ENCODE measurements around the gene VWA8.

DNA sequence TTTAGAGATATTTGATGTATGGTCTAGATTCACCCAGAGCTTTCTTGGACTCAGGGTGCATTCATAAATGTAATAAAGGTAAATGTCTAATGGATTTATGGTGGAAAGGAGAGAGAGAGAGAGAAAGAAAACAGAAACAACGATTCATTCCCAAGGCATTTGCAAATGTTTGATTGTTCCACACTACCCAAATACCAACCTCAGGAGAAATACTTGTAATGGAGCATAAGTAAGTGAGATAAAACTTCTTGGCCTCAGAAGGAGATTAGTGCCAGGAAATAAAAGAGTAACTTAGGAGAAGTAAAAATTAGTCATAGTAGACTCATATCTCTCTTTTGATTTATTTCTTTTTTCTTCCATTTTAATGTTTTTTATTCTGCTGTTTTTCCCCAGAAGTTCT lies 46.9 kb upstream of the VWA8 start:
- TF ChIP-seq POLR2A (IDR thresholded peaks at IDR 0.05; ENCODE audit: extremely low read depth, insufficient read length), result no peak
- TF ChIP-seq, protein P1, sequence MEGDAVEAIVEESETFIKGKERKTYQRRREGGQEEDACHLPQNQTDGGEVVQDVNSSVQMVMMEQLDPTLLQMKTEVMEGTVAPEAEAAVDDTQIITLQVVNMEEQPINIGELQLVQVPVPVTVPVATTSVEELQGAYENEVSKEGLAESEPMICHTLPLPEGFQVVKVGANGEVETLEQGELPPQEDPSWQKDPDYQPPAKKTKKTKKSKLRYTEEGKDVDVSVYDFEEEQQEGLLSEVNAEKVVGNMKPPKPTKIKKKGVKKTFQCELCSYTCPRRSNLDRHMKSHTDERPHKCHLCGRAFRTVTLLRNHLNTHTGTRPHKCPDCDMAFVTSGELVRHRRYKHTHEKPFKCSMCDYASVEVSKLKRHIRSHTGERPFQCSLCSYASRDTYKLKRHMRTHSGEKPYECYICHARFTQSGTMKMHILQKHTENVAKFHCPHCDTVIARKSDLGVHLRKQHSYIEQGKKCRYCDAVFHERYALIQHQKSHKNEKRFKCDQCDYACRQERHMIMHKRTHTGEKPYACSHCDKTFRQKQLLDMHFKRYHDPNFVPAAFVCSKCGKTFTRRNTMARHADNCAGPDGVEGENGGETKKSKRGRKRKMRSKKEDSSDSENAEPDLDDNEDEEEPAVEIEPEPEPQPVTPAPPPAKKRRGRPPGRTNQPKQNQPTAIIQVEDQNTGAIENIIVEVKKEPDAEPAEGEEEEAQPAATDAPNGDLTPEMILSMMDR (IDR thresholded peaks at IDR 0.05; ENCODE audit: low read depth, low read length), result no peak

All from NB4 (cell line).